A549 (cell line): ENCODE measurements around the gene GET4. TPM values are rescaled to one million over a fixed set of nuclear protein-coding genes. Genes with fewer than 3 reads are reported as not detected.

Experiments
- ATAC-seq, 2 experiments: fragments of 200-7000 bp in 1 of 2; fragments of >200 bp in 1 of 2; cut with Nextera tagmentation in 1 of 2; cut with Tn5 transposase in 1 of 2; 3 replicates each; pipeline versions ENCODE4 v1.8.0 to v1.9.1; 2018 to 2020; ENCODE audit warnings: mild to moderate bottlenecking in 1 of 2, moderate library complexity in 1 of 2
- CTCF ChIA-PET: fragments of 300-600 bp; sonication (Branson Sonifier 250); formaldehyde crosslinking; extraction: SDS; loops from one replicate; lab custom pipeline; 2021; ENCODE audit warnings: antibody characterized with exemption, inconsistent platforms; lab: Yijun Ruan, JAX
- POLR2A ChIA-PET: fragments of 350-600 bp; formaldehyde crosslinking; extraction: SDS; loops from one replicate; lab custom pipeline; 2021; ENCODE audit warnings: antibody characterized with exemption, inconsistent platforms; lab: Yijun Ruan, JAX
- DNase-seq, 2 experiments: peaks; one replicate each; pipeline versions ENCODE4 v3.0.0 to v3.0.0-alpha.2; 2011 to 2016; ENCODE audit warnings: low read depth in 1 of 2, low spot score in 1 of 2
- FAIRE-seq: peaks from 2 replicates; lab custom pipeline; 2011; peaks lifted over from hg19 to GRCh38; lab: Jason Lieb, UNC
- H3K27ac ChIP-seq, 2 experiments: fragments of >200 bp; sonication (Bioruptor Twin); formaldehyde crosslinking; 3 replicates each; pipeline ENCODE4 v1.5.1; 2016 to 2017
- H3K4me1 ChIP-seq: fragments of >200 bp; sonication (Bioruptor Twin); formaldehyde crosslinking; 3 replicates; pipeline ENCODE4 v1.6.1; 2016
- H3K4me2 ChIP-seq: fragments of >200 bp; sonication (Bioruptor Twin); formaldehyde crosslinking; 3 replicates; pipeline ENCODE4 v1.6.1; 2016
- H3K4me3 ChIP-seq: fragments of >200 bp; sonication (Bioruptor Twin); formaldehyde crosslinking; 3 replicates; pipeline ENCODE4 v1.5.1; 2016
- H3K9me3 ChIP-seq: fragments of >200 bp; sonication (Bioruptor Twin); formaldehyde crosslinking; 3 replicates; pipeline ENCODE4 v1.6.1; 2016
- BHLHE40 ChIP-seq: IDR thresholded peaks from 2 replicates; pipeline ENCODE4 v1.6.1; 2012; ENCODE audit warnings: low read depth, low read length, inconsistent platforms
- EHF ChIP-seq: fragments of 250-450 bp; sonication (Bioruptor Pico); IDR thresholded peaks from 2 replicates; pipeline ENCODE4 v1.5.0; 2020; ENCODE audit warnings: mild to moderate bottlenecking
- FOSB ChIP-seq: fragments of 250-450 bp; sonication (Bioruptor Pico); IDR thresholded peaks from 2 replicates; pipeline ENCODE4 v1.5.0; 2020; ENCODE audit warnings: mild to moderate bottlenecking, moderate library complexity
- FOSL2 ChIP-seq, 2 experiments: fragments of 450-650 bp in 1 of 2; fragments of >200 bp in 1 of 2; sonication (Bioruptor Twin) in 1 of 2; formaldehyde crosslinking; IDR thresholded peaks; 2 replicates each; pipeline versions ENCODE4 v1.5.0 to v1.6.1; 2016 to 2020; ENCODE audit warnings: mild to moderate bottlenecking in 1 of 2, moderate library complexity in 1 of 2
- HOXA7 ChIP-seq: fragments of 250-450 bp; sonication (Bioruptor Pico); IDR thresholded peaks from 2 replicates; pipeline ENCODE4 v1.5.0; 2020; ENCODE audit warnings: mild to moderate bottlenecking, moderate library complexity
- JUNB ChIP-seq: fragments of >200 bp; sonication (Bioruptor Twin); formaldehyde crosslinking; IDR thresholded peaks from 2 replicates; pipeline ENCODE4 v1.6.1; 2016
- KDM5A ChIP-seq: fragments of 200-600 bp; sonication (generic); IDR thresholded peaks from 2 replicates; pipeline ENCODE4 v1.6.1; 2016; ENCODE audit warnings: antibody characterized with exemption, mild to moderate bottlenecking
- MYC ChIP-seq: IDR thresholded peaks from 2 replicates; pipeline ENCODE4 v1.6.1; 2012; ENCODE audit warnings: mild to moderate bottlenecking, inconsistent platforms, low read length, improper control_type of control experiment, borderline replicate concordance
- NR3C1 ChIP-seq: fragments of >200 bp; sonication (Bioruptor Twin); formaldehyde crosslinking; IDR thresholded peaks from 3 replicates; pipeline ENCODE4 v1.6.1; 2017
- POLR2A ChIP-seq: IDR thresholded peaks from 2 replicates; pipeline ENCODE4 v1.6.1; 2012; ENCODE audit warnings: mild to moderate bottlenecking, low read length
- POLR2AphosphoS2 ChIP-seq: conservative IDR thresholded peaks from 2 replicates; pipeline ENCODE4 v1.6.1; 2012; ENCODE audit warnings: low read length, improper control_type of control experiment, inconsistent platforms
- RAD21 ChIP-seq, 2 experiments: fragments of >200 bp in 1 of 2; sonication (Bioruptor Twin) in 1 of 2; formaldehyde crosslinking in 1 of 2; IDR thresholded peaks in 1 of 2; conservative IDR thresholded peaks in 1 of 2; 2 replicates in 1 of 2; 3 replicates in 1 of 2; pipeline ENCODE4 v1.6.1; 2012 to 2018; ENCODE audit warnings: inconsistent platforms in 1 of 2
- SMC3 ChIP-seq: fragments of >200 bp; sonication (Bioruptor Twin); formaldehyde crosslinking; IDR thresholded peaks from 3 replicates; pipeline ENCODE4 v1.6.1; 2018; ENCODE audit warnings: inconsistent platforms
- SREBF2 ChIP-seq: fragments of 450-650 bp; IDR thresholded peaks from 2 replicates; pipeline ENCODE4 v1.6.1; 2014; ENCODE audit warnings: mild to moderate bottlenecking, moderate library complexity
- WGBS: methylation state at CpG from one replicate; pipeline ENCODE4 v1.1.6; 2017; ENCODE audit errors: missing lambda C conversion rate; 5-methylcytosine and 5-hydroxymethylcytosine counted together
- polyA plus RNA-seq, 4 experiments: library from polyadenylated mRNA; depleted of rRNA in 3 of 4; stranded (reverse); fragments of >200 nt; fragmentation: RNase III in 1 of 4; extraction: RNeasy Plus Mini Kit Qiagen cat#74134 plus additional on column Dnase treatment in 1 of 4; gene quantifications; 2 replicates in 3 of 4; 3 replicates in 1 of 4; pipeline ENCODE4 v1.2.3, GENCODE V29; 2011 to 2017
- TF ChIP-seq, protein P1 (sequence below): IDR thresholded peaks from 2 replicates; pipeline ENCODE4 v1.6.1; 2012
- TF ChIP-seq, protein P2 (sequence below): IDR thresholded peaks from 2 replicates; pipeline ENCODE4 v1.6.1; 2012; ENCODE audit warnings: low read depth, borderline replicate concordance
- TF ChIP-seq, protein P3 (sequence below): IDR thresholded peaks from 2 replicates; pipeline ENCODE4 v1.6.1; 2012
- TF ChIP-seq, protein P4 (sequence below): fragments of 200-600 bp; sonication (generic); IDR thresholded peaks from 2 replicates; pipeline ENCODE4 v1.6.1; 2016; ENCODE audit warnings: antibody characterized with exemption, mild to moderate bottlenecking, moderate library complexity
- TF ChIP-seq, protein P5 (sequence below): fragments of 250-450 bp; sonication (Bioruptor Pico); IDR thresholded peaks from 2 replicates; pipeline ENCODE4 v1.5.0; 2021; ENCODE audit warnings: mild to moderate bottlenecking, moderate library complexity, borderline replicate concordance
- TF ChIP-seq, protein P6 (sequence below): fragments of >200 bp; sonication (Bioruptor Twin); formaldehyde crosslinking; IDR thresholded peaks from 2 replicates; pipeline ENCODE4 v1.6.1; 2016

GET4 gene
- polyA plus RNA-seq, 2 of the 4 experiments (the other 2 are of a cell fraction) = 26.1 to 37.0 TPM

DNA sequence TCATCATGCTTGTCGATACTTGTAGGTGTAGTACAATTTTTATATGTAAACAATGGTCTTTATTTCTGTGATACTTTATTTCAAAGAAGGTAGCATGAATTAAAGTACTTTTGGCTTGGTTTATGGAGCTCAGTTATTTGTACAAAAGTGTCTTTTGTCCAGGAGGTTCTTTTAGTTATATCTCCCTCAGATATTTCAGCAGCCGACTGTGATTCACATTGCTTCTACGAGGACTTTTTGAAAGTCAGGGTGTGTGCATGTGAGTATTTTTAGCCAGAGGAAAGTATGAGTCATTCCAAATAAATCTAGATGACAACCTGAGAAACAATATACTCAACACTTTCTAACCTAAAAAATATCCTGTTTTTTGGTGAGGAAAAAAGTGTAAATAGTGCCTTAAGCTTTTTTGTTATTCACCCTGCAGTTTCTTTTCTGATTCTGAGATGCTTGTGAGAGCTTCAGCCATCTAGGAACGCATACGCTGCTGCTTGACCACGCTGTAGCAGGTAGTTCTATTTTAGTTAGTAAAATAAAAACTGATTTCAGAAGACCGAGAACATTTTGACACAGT lies 44.7 kb upstream of the GET4 start:
- POLR2A ChIA-PET = interaction anchor here (1.7 kb wide), 1 partner anchor 18 kb away, joined by 4 read pairs; no protein-coding TSS in a partner anchor
- ATAC-seq = peak; percentile 76 to 79
- WGBS = 28% methylated on average over 7 of the region's 7 CpGs
- Histone ChIP-seq H3K9me3 (no peaks in the 10 kb centered on the region), H3K4me1 (peaks cover 36% of the 10 kb centered on the region), H3K4me3 (no peak overlapping the region; the same call in 2 of the 3 replicates), H3K27ac (peak overlapping the region; percentile 13 to 64; a peak in 4 of 6 replicates), H3K4me2 (peak overlapping the region; percentile 77)
- CTCF ChIA-PET = interaction anchor here (0.8 to 3.3 kb wide), 6 partner anchors 9 to 45 kb away, joined by 3 to 16 read pairs (median 3); no protein-coding TSS in a partner anchor
- peak; percentile 78 for FAIRE-seq
- TF ChIP-seq JUNB (peak; percentile 73), POLR2AphosphoS2 (no peak), FOSL2 (IDR thresholded peaks at IDR 0.05) (peak; percentile 74), FOSL2 (CRISPR knock-in tag; IDR thresholded peaks at IDR 0.05) (peak; percentile 97)
- TF ChIP-seq, protein P1, sequence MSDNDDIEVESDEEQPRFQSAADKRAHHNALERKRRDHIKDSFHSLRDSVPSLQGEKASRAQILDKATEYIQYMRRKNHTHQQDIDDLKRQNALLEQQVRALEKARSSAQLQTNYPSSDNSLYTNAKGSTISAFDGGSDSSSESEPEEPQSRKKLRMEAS = 0 out of 2 replicates have a peak, but pooled peaks have one; percentile 28
- peak; percentile 71 to 73 for DNase-seq

DNA sequence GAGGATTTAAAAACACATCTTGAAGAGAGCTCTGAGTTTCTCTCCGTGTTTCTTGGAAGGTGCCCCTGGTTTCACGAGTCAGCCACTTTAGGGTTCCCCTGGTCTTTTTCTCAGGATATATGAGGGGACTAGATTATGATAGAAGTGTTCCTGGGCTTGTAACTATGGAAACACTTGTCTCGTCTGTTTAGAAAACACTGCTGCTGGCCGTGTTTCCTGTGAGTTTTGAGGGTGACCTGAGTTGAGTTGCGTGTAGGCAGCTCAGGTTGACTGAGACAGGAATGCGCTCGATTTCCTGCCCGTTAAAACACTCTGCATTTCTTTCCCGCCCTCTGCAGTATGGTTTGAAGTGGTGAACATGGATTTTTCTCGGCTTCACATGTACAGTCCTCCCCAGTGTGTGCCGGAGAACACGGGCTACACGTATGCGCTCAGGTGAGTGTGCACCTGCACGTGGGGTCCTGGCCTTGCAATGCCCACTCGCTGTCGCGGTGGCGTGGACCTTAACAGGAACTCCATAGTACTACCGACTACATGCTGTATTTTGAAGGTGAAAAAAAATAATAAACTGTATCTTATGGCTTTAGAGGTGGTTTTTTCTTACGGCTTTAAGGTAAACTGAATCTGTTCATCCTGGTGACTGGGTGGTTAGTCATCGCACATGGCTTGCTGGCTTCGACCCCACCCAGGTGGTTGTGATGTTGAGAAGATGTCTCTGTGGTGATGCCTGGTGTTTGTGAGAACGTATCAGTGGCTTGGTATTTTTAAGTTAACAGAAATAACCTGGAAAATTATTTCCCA lies 44.0 kb upstream of the GET4 start, which contains the start of gene SUN1:
Gene SUN1 (plus strand): TSS at position 310 of the 801 bp plus-strand sequence. CDS start 49 bp downstream, at position 359.
- peak; percentile 71 to 79 for DNase-seq
- TF ChIP-seq FOSB (0 out of 2 replicates have a peak, but pooled peaks have one; percentile 53), FOSL2 (IDR thresholded peaks at IDR 0.05) (no peak), FOSL2 (CRISPR knock-in tag; IDR thresholded peaks at IDR 0.05) (peak; percentile 65), KDM5A (no peak), POLR2A (no peak), HOXA7 (CRISPR knock-in tag) (no peak), MYC (no peak), SREBF2 (no peak), NR3C1 (no peak)
- TF ChIP-seq, protein P2, sequence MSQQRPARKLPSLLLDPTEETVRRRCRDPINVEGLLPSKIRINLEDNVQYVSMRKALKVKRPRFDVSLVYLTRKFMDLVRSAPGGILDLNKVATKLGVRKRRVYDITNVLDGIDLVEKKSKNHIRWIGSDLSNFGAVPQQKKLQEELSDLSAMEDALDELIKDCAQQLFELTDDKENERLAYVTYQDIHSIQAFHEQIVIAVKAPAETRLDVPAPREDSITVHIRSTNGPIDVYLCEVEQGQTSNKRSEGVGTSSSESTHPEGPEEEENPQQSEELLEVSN = 0 out of 2 replicates have a peak, but pooled peaks have one; percentile 37
- TF ChIP-seq, protein P3, sequence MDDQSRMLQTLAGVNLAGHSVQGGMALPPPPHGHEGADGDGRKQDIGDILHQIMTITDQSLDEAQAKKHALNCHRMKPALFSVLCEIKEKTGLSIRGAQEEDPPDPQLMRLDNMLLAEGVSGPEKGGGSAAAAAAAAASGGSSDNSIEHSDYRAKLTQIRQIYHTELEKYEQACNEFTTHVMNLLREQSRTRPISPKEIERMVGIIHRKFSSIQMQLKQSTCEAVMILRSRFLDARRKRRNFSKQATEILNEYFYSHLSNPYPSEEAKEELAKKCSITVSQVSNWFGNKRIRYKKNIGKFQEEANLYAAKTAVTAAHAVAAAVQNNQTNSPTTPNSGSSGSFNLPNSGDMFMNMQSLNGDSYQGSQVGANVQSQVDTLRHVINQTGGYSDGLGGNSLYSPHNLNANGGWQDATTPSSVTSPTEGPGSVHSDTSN = no peak
- TF ChIP-seq, protein P1 = peak; percentile 52
- TF ChIP-seq, all 56 proteins: peak for 4
- 41% methylated on average over 24 of the region's 24 CpGs for WGBS
- no peak within 1 kb of the TSS; the same call in 2 of the 3 replicates for H3K4me3 ChIP-seq
- no peaks in the 10 kb centered on the region for H3K9me3 ChIP-seq
- FAIRE-seq (peak; percentile 61), ATAC-seq (peak; percentile 41 to 58; a peak in 4 of 6 replicates)
- CTCF ChIA-PET = interaction anchor here (0.7 to 3.3 kb wide), 9 partner anchors 8 to 511 kb away, joined by 3 to 16 read pairs (median 3); no protein-coding TSS in a partner anchor
- peak within 1 kb of the TSS; percentile 13 to 64; a peak in 4 of 6 replicates for H3K27ac ChIP-seq
- POLR2A ChIA-PET = interaction anchor here (1.7 kb wide), 1 partner anchor 19 kb away, joined by 4 read pairs; no protein-coding TSS in a partner anchor
- H3K4me1 ChIP-seq = peaks cover 36% of the 10 kb centered on the region
- H3K4me2 ChIP-seq = peak within 1 kb of the TSS; percentile 77

DNA sequence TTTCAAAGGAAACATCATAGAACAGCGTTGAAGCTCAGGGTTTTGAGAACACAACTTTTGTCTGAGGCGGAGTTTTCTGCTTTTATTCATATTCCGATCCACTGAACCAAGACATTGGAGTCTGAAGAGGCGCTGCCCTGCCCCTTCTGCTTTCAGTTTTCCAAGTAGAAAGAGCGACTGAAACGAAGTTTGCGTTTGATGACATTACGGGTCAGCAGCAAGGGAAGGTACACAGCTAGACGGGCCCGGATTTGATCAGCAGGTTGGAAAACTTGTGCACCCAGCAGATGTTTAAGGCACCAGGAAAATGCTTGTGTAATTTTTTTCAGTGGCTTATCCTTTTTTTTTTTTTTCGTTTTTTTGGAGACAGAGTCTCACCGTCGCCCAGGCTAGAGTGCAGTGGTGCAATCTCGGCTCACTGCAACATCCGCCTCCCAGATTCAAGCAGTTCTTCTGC lies 43.4 kb upstream of the GET4 start:
- H3K4me1 ChIP-seq = peaks cover 36% of the 10 kb centered on the region
- 84% methylated on average over 15 of the region's 15 CpGs for WGBS
- no peaks in the 10 kb centered on the region for H3K9me3 ChIP-seq
- H3K27ac ChIP-seq = peak overlapping the region in 1 of 2 experiments; percentile 37; a peak in 1 of 6 replicates
- H3K4me3 ChIP-seq = no peak overlapping the region
- CTCF ChIA-PET = interaction anchor here (0.7 to 3.3 kb wide), 6 partner anchors 11 to 511 kb away, joined by 3 to 16 read pairs (median 4); no protein-coding TSS in a partner anchor
- peak overlapping the region; percentile 77 for H3K4me2 ChIP-seq
- DNase-seq = no peak
- FAIRE-seq = no peak
- POLR2A ChIA-PET = no interaction called here
- ATAC-seq = no peak
- TF ChIP-seq JUNB = no peak
- no peak for TF ChIP-seq RAD21 (conservative IDR thresholded peaks at IDR 0.05 in 1 of 2, IDR thresholded peaks at IDR 0.05 in 1 of 2)
- no peak for TF ChIP-seq BHLHE40
- TF ChIP-seq, protein P4, sequence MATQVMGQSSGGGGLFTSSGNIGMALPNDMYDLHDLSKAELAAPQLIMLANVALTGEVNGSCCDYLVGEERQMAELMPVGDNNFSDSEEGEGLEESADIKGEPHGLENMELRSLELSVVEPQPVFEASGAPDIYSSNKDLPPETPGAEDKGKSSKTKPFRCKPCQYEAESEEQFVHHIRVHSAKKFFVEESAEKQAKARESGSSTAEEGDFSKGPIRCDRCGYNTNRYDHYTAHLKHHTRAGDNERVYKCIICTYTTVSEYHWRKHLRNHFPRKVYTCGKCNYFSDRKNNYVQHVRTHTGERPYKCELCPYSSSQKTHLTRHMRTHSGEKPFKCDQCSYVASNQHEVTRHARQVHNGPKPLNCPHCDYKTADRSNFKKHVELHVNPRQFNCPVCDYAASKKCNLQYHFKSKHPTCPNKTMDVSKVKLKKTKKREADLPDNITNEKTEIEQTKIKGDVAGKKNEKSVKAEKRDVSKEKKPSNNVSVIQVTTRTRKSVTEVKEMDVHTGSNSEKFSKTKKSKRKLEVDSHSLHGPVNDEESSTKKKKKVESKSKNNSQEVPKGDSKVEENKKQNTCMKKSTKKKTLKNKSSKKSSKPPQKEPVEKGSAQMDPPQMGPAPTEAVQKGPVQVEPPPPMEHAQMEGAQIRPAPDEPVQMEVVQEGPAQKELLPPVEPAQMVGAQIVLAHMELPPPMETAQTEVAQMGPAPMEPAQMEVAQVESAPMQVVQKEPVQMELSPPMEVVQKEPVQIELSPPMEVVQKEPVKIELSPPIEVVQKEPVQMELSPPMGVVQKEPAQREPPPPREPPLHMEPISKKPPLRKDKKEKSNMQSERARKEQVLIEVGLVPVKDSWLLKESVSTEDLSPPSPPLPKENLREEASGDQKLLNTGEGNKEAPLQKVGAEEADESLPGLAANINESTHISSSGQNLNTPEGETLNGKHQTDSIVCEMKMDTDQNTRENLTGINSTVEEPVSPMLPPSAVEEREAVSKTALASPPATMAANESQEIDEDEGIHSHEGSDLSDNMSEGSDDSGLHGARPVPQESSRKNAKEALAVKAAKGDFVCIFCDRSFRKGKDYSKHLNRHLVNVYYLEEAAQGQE = no peak
- no peak for TF ChIP-seq NR3C1
- TF ChIP-seq, protein P5, sequence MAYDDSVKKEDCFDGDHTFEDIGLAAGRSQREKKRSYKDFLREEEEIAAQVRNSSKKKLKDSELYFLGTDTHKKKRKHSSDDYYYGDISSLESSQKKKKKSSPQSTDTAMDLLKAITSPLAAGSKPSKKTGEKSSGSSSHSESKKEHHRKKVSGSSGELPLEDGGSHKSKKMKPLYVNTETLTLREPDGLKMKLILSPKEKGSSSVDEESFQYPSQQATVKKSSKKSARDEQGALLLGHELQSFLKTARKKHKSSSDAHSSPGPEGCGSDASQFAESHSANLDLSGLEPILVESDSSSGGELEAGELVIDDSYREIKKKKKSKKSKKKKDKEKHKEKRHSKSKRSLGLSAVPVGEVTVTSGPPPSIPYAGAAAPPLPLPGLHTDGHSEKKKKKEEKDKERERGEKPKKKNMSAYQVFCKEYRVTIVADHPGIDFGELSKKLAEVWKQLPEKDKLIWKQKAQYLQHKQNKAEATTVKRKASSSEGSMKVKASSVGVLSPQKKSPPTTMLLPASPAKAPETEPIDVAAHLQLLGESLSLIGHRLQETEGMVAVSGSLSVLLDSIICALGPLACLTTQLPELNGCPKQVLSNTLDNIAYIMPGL (CRISPR knock-in tag) = no peak
- TF ChIP-seq, protein P6, sequence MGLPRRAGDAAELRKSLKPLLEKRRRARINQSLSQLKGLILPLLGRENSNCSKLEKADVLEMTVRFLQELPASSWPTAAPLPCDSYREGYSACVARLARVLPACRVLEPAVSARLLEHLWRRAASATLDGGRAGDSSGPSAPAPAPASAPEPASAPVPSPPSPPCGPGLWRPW = no peak
- TF ChIP-seq SMC3 = no peak
- TF ChIP-seq EHF = no peak
